Esophagus muscularis mucosa (tissue), 4 donors: Measurements from ENCODE around the gene SLC43A1. TPM values are rescaled to one million over a fixed set of nuclear protein-coding genes. Genes with fewer than 3 reads are reported as not detected.

Experiments used
- DNase-seq: peaks from one replicate; pipeline ENCODE4 v3.0.0-alpha.2; 2017; ENCODE audit errors: extremely low spot score
- H3K27ac ChIP-seq, 4 donors: fragments of 200-600 bp; sonication (generic); replicated peaks in 1 of 4; 1 replicate in 3 of 4; 2 replicates in 1 of 4; pipeline ENCODE4 v1.5.1; 2016 to 2019; ENCODE audit warnings: mild to moderate bottlenecking in 1 of 4
- H3K27me3 ChIP-seq, 4 donors: fragments of 200-600 bp; sonication (generic); one replicate each; pipeline versions ENCODE4 v1.5.1 to v1.6.0; 2016 to 2019
- H3K36me3 ChIP-seq, 4 donors: fragments of 200-600 bp; sonication (generic); one replicate each; pipeline ENCODE4 v1.5.1; 2016 to 2019
- H3K4me1 ChIP-seq, 4 donors: fragments of 200-600 bp; sonication (generic); one replicate each; pipeline ENCODE4 v1.5.1; 2016 to 2019
- H3K4me3 ChIP-seq, 4 donors: fragments of 200-600 bp; sonication (generic); 1 replicate in 2 of 4; 2 replicates in 2 of 4; pipeline ENCODE4 v1.5.1; 2016 to 2019; ENCODE audit warnings: mild to moderate bottlenecking in 4 of 4, moderate library complexity in 1 of 4
- H3K9me3 ChIP-seq, 4 donors: fragments of 200-600 bp; sonication (generic); 1 replicate in 3 of 4; 2 replicates in 1 of 4; pipeline ENCODE4 v1.5.1; 2016 to 2019
- EP300 ChIP-seq: sonication (generic); formaldehyde crosslinking; IDR thresholded peaks from one replicate; pipeline ENCODE4 v1.6.1; 2017; ENCODE audit warnings: antibody characterized with exemption
- POLR2A ChIP-seq: fragments of 450-650 bp; IDR thresholded peaks from one replicate; pipeline ENCODE4 v1.6.1; 2017; ENCODE audit warnings: antibody characterized with exemption, moderate library complexity, mild to moderate bottlenecking, low read depth
- POLR2AphosphoS5 ChIP-seq, 2 donors: sonication (generic); formaldehyde crosslinking; IDR thresholded peaks; one replicate each; pipeline ENCODE4 v1.6.1; 2017; ENCODE audit warnings: antibody characterized with exemption in 2 of 2
- WGBS: methylation state at CpG from one replicate; pipeline ENCODE4 v1.1.5; 2018; 5-methylcytosine and 5-hydroxymethylcytosine counted together
- intact Hi-C: fragments of 100-400 bp; cut with DNase I; formaldehyde crosslinking; loops from one replicate; pipeline ENCODE4 v1.15.1; 2023
- total RNA-seq, 4 donors: library from RNA; depleted of rRNA; stranded (reverse); fragments of >200 nt; gene quantifications; one replicate each; pipeline versions ENCODE4 v1.1.0 to v1.2.1, GENCODE V29; 2016
- TF ChIP-seq, protein P1 (sequence below), 3 experiments: fragments of 200-600 bp in 2 of 3; fragments of 450-650 bp in 1 of 3; sonication (generic) in 2 of 3; IDR thresholded peaks; one replicate each; pipeline ENCODE4 v1.5.1; 2017 to 2019; ENCODE audit warnings: antibody characterized with exemption in 3 of 3, mild to moderate bottlenecking in 2 of 3, moderate library complexity in 1 of 3

The SLC43A1 gene
- total RNA-seq, 4 donors from 2014 or later: 17.7 to 33.2 (median 23.5) TPM

DNA sequence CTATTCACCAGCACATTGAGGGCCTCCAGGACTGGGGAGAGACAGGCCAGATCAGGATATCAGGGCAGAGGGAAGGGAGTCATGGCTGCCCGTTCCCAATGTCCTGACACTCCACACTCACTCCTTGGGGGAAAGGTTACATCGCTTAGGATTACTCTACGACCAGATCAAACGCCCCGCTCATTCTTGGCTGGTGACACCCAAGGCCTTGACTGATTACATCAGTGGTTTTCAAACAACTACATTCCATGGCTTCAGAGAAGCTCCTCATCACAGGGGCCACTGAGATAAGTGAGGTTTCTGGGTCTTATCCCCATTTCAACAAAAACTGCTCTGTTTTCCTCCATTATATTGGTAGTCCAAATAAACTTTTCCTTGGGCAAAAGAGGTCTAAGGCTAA lies 37.0 kb upstream of the SLC43A1 start:
- H3K36me3 ChIP-seq: peaks cover 58 to 100% (median 89%) of the 10 kb centered on the region in 4 donors

DNA sequence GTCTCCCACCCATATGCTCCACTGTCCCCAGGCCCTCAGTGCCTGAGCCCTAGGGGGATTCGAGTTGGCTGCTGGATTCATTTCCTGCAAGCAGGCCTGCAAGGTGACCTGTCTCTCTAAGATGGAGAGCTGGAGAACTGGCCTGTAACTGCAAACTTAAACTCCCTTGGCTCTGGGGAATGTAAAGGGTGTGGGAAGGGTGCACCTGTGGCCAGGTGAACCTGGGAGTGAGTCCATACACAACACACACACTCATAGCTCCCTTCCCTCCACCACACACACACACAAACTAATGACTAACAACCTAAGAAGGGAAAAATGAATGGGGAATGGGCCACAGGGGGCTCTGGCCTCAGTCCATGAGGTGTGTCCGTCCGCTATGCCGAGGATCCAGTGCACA lies 36.4 kb upstream of the SLC43A1 start:
- Histone ChIP-seq H3K27me3 (no peaks in the 10 kb centered on the region), H3K9me3 (no peaks in the 10 kb centered on the region), H3K27ac (no peak overlapping the region), H3K36me3 (peaks cover 53 to 100% (median 87%) of the 10 kb centered on the region in 4 donors), H3K4me1 (peaks cover 0 to 3% (median 0%) of the 10 kb centered on the region in 4 donors), H3K4me3 (no peak overlapping the region)
- 89% methylated on average over 4 of the region's 4 CpGs for WGBS
- TF ChIP-seq EP300 (no peak), POLR2A (no peak), POLR2AphosphoS5 (IDR thresholded peaks at IDR 0.05) (no peak)
- TF ChIP-seq, protein P1, sequence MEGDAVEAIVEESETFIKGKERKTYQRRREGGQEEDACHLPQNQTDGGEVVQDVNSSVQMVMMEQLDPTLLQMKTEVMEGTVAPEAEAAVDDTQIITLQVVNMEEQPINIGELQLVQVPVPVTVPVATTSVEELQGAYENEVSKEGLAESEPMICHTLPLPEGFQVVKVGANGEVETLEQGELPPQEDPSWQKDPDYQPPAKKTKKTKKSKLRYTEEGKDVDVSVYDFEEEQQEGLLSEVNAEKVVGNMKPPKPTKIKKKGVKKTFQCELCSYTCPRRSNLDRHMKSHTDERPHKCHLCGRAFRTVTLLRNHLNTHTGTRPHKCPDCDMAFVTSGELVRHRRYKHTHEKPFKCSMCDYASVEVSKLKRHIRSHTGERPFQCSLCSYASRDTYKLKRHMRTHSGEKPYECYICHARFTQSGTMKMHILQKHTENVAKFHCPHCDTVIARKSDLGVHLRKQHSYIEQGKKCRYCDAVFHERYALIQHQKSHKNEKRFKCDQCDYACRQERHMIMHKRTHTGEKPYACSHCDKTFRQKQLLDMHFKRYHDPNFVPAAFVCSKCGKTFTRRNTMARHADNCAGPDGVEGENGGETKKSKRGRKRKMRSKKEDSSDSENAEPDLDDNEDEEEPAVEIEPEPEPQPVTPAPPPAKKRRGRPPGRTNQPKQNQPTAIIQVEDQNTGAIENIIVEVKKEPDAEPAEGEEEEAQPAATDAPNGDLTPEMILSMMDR (IDR thresholded peaks at IDR 0.05): no peak
- intact Hi-C loops: no loop called here
- no peak for DNase-seq

More for the DNA sequence above, 37.0 kb upstream of the SLC43A1 start:
- TF ChIP-seq, protein P1 (IDR thresholded peaks at IDR 0.05): no peak
- TF ChIP-seq POLR2A (no peak), EP300 (no peak), POLR2AphosphoS5 (IDR thresholded peaks at IDR 0.05) (no peak)
- Histone ChIP-seq H3K9me3 (no peaks in the 10 kb centered on the region), H3K27ac (no peak overlapping the region), H3K4me1 (peaks cover 0 to 3% (median 0%) of the 10 kb centered on the region in 4 donors), H3K27me3 (no peaks in the 10 kb centered on the region), H3K4me3 (no peak overlapping the region)
- intact Hi-C loops: no loop called here
- DNase-seq: no peak
- 91% methylated on average over 5 of the region's 5 CpGs for WGBS

DNA sequence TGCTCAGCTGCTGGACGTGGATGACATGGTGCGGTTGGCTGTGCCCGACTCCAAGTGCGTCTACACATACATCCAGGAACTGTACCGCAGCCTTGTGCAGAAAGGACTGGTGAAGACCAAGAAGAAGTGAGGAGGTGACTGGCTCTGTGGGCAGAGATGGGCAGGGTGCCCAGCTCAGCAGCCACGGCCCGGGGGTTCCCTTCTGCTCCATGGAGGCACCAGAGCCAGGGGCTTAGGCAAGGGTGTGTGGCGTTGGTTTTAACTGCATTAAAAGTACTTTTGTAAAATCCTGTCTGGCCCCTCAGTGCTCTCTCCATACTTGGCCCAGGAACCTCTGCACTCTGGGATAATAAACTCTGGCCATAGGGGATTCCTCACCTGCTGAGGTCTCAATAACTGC lies 34.5 kb upstream of the SLC43A1 start:
- intact Hi-C loops: no loop called here
- H3K27ac ChIP-seq: no peak overlapping the region
- TF ChIP-seq POLR2AphosphoS5 (IDR thresholded peaks at IDR 0.05): no peak
- no peak for TF ChIP-seq POLR2A
- TF ChIP-seq EP300: no peak
- TF ChIP-seq, protein P1 (IDR thresholded peaks at IDR 0.05): no peak

DNA sequence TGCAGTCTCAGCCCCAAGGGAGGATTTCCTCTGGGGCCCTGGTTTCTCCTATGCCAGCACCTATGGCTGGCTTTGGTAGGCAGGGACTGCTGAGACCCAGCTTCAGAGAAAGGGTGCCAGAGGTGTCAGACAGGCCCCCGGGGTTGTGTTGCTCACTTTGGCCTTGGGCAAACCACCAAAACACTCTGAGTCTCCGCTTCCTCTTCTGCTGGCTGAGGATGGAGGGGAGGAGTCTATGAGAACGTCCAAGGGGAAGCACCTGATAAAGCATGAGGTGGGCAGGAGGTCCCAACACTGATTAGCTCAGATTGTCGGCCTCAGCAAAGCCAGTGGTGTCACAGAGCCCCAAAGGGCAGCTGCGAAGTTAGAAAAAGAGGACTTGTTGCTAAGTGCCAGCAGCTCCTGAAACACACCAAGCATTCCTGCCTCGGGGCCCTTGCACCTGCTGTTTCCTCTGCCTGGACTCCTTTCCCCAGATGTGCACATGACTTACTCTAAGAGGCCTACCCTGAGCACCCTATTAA lies 32.4 kb upstream of the SLC43A1 start:
- no peak for DNase-seq
- Histone ChIP-seq H3K4me1 (peaks cover 0 to 3% (median 0%) of the 10 kb centered on the region in 4 donors), H3K27me3 (no peaks in the 10 kb centered on the region), H3K9me3 (no peaks in the 10 kb centered on the region), H3K4me3 (no peak overlapping the region), H3K36me3 (peaks cover 30 to 67% (median 49%) of the 10 kb centered on the region in 4 donors), H3K27ac (no peak overlapping the region)
- WGBS: 46% methylated on average over 6 of the region's 6 CpGs
- no peak for TF ChIP-seq POLR2AphosphoS5 (IDR thresholded peaks at IDR 0.05)
- TF ChIP-seq POLR2A: no peak
- no peak for TF ChIP-seq EP300
- TF ChIP-seq, protein P1 (IDR thresholded peaks at IDR 0.05): no peak
- intact Hi-C loops: no loop called here

More for the DNA sequence above, 34.5 kb upstream of the SLC43A1 start:
- Histone ChIP-seq H3K36me3 (peaks cover 41 to 87% (median 70%) of the 10 kb centered on the region in 4 donors), H3K9me3 (no peaks in the 10 kb centered on the region), H3K4me3 (no peak overlapping the region), H3K4me1 (peaks cover 0 to 3% (median 0%) of the 10 kb centered on the region in 4 donors), H3K27me3 (no peaks in the 10 kb centered on the region)
- 88% methylated on average over 8 of the region's 8 CpGs for WGBS
- no peak for DNase-seq
